GM12872 (cell line): ENCODE measurements around the gene FHAD1.

Experiments used
- TF ChIP-seq, protein P1 (sequence below): IDR thresholded peaks from 3 replicates; pipeline ENCODE4 v1.5.1; 2011; ENCODE audit warnings: low read depth, mild to moderate bottlenecking, low read length, moderate library complexity; ENCODE audit not compliant: insufficient read depth

Gene FHAD1

DNA sequence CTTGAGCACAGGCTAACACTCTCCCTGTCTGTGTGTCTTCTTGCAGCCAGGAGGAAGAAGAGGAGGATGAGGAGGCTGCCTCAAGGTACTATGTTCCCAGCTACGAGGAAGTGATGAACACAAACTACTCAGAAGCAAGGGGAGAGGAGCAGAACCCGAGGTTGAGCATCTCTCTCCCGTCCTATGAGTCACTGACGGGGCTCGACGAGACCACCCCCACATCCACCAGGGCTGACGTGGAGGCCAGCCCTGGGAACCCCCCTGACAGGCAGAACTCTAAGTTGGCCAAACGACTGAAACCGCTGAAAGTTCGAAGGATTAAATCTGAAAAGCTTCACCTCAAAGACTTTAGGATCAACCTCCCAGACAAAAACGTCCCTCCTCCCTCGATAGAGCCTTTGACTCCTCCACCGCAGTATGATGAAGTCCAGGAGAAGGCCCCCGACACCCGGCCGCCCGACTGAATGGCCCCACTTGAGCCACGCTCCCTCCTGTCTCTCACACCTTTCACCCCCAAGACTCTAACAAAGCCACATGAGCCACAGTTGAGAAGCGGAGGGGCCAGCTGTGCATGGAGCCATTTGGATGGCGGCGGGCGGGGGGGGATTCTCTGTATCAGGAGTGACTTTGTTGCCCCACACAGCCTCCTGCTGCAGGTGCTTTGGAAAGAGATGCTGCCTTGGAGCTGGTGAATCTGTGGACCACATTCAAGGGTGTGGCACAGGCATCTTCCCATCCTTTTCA lies 27.6 kb upstream of the FHAD1 start:
- TF ChIP-seq, protein P1, sequence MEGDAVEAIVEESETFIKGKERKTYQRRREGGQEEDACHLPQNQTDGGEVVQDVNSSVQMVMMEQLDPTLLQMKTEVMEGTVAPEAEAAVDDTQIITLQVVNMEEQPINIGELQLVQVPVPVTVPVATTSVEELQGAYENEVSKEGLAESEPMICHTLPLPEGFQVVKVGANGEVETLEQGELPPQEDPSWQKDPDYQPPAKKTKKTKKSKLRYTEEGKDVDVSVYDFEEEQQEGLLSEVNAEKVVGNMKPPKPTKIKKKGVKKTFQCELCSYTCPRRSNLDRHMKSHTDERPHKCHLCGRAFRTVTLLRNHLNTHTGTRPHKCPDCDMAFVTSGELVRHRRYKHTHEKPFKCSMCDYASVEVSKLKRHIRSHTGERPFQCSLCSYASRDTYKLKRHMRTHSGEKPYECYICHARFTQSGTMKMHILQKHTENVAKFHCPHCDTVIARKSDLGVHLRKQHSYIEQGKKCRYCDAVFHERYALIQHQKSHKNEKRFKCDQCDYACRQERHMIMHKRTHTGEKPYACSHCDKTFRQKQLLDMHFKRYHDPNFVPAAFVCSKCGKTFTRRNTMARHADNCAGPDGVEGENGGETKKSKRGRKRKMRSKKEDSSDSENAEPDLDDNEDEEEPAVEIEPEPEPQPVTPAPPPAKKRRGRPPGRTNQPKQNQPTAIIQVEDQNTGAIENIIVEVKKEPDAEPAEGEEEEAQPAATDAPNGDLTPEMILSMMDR, result no peak

DNA sequence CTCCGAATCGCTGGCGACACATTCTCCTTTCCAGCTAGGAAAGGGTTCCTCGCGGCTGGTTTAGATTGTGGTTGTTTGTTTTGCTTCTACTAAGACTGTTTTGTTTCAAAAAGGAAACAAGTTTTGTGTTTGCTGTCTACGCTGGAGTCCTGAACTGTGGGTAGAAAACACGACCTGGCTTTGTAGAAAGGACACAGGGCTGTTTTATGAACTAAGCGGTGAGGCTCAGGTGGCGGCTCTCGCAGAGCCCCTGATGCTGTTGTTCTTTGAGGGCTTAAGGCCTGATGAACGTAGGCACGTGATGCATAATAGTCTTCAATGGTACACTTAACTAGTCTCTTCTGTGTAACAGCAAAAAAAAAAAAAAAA lies 27.0 kb upstream of the FHAD1 start:
- TF ChIP-seq, protein P1, result no peak

DNA sequence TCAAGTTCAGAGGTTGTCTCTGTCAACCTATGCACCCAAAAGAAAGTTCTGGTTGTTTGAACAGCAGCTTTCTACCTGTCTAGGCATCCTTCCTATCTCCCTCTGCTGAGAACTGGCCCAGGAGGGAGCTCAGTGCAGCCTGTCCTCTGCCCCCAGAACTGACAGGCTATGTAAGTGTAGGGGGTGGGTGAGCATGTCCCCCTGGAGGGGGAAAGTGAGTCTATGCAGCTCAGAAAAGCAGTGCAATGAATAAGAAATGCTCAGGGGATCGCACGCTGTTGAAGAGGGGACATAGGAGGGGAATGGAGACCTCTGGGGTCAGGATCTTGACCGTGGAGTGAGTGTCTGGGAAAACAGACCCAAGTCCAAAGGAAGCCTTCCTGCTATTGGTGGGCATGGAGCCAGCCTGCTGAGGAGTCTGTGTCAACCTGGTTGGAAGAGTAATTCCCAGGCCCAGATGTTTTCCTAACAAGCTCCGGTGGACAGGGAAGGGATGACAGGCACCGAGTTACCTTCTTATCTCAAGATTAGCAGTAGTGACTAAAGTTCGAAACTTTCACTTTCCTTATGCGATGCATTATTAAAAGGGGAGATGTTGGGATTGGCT lies 26.1 kb upstream of the FHAD1 start:
- TF ChIP-seq, protein P1, result no peak

DNA sequence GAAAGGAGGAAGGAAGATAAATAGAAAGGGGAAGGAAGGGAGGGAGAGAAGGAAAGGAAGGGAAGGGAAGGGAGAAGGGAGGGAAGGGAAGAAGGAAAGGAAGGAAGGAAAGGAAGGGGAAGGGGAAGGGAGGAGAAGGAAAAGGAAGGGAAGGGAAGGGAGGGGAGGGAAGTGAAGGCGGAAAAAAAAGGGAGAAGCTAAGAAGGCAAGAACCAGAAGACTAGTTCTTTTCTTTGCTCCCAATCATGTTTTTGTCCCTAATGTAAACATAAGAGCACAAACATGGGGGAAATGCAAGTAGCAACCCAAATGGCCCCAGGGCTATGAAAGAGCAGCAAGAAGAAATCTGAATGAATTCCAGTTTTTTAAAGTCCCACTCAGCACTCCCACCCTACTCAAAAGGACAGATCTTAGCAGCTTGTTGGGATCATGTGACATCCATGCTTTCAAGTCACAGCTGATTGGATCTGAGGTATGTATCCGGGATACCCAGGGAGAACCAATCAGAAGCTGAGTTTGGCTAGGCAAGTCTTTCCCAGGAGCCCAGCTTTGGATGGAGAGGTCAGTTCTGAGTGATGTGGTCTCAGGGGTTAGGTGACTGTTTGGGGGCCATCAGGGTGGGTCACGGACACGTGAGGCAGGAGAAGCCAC lies 24.2 kb upstream of the FHAD1 start:
- TF ChIP-seq, protein P1, result no peak

DNA sequence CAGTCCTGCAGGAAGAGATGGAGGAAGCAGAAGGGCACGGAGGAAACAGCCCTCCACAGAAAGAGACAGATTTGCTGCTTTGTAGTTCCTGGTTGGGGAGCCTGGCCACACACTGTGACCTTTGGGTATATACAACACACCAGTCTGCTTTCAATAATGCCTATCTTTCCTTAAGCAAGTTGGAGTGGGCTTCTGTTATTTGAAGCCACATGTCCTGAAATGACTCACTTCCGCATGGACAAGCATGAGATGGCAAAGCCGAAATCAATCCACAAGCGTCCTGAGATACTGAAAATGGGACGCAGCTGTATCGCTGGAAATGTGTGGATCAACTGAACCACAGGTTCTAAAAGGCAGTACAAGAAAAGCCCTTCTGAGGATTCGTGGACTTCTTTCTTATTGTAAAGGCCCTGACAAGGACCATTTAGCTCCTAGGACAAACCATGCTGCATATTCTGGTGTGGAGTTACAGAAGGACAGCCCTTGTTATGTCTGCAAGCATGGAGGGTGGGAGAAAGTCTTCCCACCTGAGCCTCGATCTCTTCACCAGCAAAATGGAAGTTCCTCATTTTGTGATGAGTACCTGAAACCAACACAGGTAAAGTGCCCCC lies 22.7 kb upstream of the FHAD1 start:
- TF ChIP-seq, protein P1, result no peak

DNA sequence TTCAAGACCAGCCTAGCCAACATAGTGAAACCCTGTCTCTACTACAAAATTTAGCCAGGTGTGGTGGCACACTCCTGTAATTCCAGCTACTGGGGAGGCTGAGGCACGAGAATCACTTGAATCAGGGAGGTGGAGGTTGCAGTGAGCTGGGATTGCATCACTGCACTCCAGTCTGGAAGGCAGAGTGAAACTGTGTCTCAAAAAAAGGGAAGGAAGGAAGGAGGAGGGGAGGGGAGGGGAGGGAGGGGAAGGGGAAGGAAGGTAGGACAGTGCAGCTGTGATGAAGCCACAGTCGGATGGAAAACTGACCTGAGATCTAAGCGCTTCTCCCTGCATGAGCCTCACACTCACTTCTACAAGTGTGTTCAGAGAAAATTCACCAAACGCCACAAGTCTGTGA lies 22.0 kb upstream of the FHAD1 start:
- TF ChIP-seq, protein P1, result no peak

DNA sequence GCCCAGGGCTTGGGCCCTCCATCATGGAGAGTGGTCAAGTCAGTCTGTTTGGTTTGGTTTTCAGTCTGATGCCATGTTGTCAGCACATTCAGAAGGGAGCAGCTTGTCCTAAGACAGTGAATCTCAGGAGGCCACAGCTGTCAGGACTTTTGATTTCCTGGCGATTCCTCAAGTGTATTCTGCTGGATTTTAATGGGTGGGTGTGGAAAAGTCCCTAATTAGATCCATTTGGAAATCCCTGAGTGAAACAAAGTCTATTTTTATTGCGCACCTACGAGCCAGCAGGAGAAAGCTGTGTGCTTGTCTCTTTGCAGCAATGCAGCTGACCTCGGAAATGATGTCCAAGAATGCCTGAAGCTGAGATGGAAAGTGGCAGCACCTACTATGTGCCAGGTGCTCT lies 21.6 kb upstream of the FHAD1 start:
- TF ChIP-seq, protein P1, result no peak
